T-helper 17 cell (primary cell): Measurements from ENCODE around the gene RGS3. TPM values are rescaled to one million over a fixed set of nuclear protein-coding genes. Genes with fewer than 3 reads are reported as not detected.

Experiments used
- ATAC-seq: fragments of 150-1000 bp; cut with Tn5 transposase; 2 replicates; pipeline ENCODE4 v1.10.0; 2021; ENCODE audit warnings: mild to moderate bottlenecking, moderate library complexity
- DNase-seq, 3 donors: peaks; one replicate each; pipeline versions ENCODE4 v3.0.0 to v3.0.0-alpha.2; 2020 to 2021
- H3K9me3 ChIP-seq: one replicate; pipeline ENCODE4 v1.7.0; 2013; ENCODE audit warnings: low read length, mild to moderate bottlenecking; ENCODE audit not compliant: control insufficient read depth, poor library complexity, severe bottlenecking
- H3K27ac Mint-ChIP-seq: one replicate; pipeline ENCODE4 v1.8.0; 2022; ENCODE audit warnings: mild to moderate bottlenecking, moderate library complexity, mixed read lengths
- H3K27me3 Mint-ChIP-seq: one replicate; pipeline ENCODE4 v1.8.0; 2022; ENCODE audit warnings: mixed read lengths
- H3K36me3 Mint-ChIP-seq: one replicate; pipeline ENCODE4 v1.8.0; 2022; ENCODE audit warnings: low read depth, mixed read lengths
- H3K4me1 Mint-ChIP-seq: one replicate; pipeline ENCODE4 v1.8.0; 2022; ENCODE audit warnings: mild to moderate bottlenecking, mixed read lengths
- H3K4me3 Mint-ChIP-seq: one replicate; pipeline ENCODE4 v1.8.0; 2022; ENCODE audit warnings: mild to moderate bottlenecking, moderate library complexity, mixed read lengths
- total RNA-seq, 4 donors: library from RNA in 2 of 4; stranded (reverse) in 2 of 4; gene quantifications; one replicate each; pipeline ENCODE4 v1.2.3 and lab custom pipeline; 2022 to 2026

The RGS3 gene
- total RNA-seq, 2 donors from 2014 or later: 17.4 to 22.0 TPM

GRCh38 chr9:113584428-113585084 is 121.0 kb downstream of the RGS3 start:
- ATAC-seq (no peak), DNase-seq (no peak)
- no peaks in the 10 kb centered on the region for H3K27me3 Mint-ChIP-seq
- H3K27ac Mint-ChIP-seq: peak overlapping the region; percentile 84
- no peaks in the 10 kb centered on the region for H3K36me3 Mint-ChIP-seq
- peaks cover 63% of the 10 kb centered on the region for H3K4me1 Mint-ChIP-seq
- H3K9me3 ChIP-seq: no peaks in the 10 kb centered on the region
- H3K4me3 Mint-ChIP-seq: no peak overlapping the region

- Mint-ChIP-seq H3K36me3 (no peaks in the 10 kb centered on the region), H3K4me1 (peaks cover 58% of the 10 kb centered on the region), H3K27ac (peak overlapping the region; percentile 84), H3K4me3 (peak overlapping the region; percentile 19), H3K27me3 (no peaks in the 10 kb centered on the region)
- no peaks in the 10 kb centered on the region for H3K9me3 ChIP-seq
- no peak for DNase-seq
- ATAC-seq: no peak
Measured at GRCh38 chr9:113585085-113585442, 121.5 kb downstream of the RGS3 start.

GRCh38 chr9:113585555-113585954 is 122.0 kb downstream of the RGS3 start:
- Mint-ChIP-seq H3K27me3 (no peaks in the 10 kb centered on the region), H3K27ac (peak overlapping the region; percentile 84), H3K4me1 (peaks cover 57% of the 10 kb centered on the region), H3K36me3 (no peaks in the 10 kb centered on the region), H3K4me3 (peak overlapping the region; percentile 19)
- ATAC-seq (no peak), DNase-seq (no peak)
- H3K9me3 ChIP-seq: no peaks in the 10 kb centered on the region

- no peak for DNase-seq
Measured at GRCh38 chr9:113587471-113588031, 124.0 kb downstream of the RGS3 start.

GRCh38 chr9:113588242-113588810 is 124.8 kb downstream of the RGS3 start:
- Mint-ChIP-seq H3K27ac (peak overlapping the region; percentile 51), H3K36me3 (no peaks in the 10 kb centered on the region), H3K4me1 (peaks cover 44% of the 10 kb centered on the region), H3K4me3 (no peak overlapping the region), H3K27me3 (no peaks in the 10 kb centered on the region)
- no peaks in the 10 kb centered on the region for H3K9me3 ChIP-seq
- DNase-seq (no peak), ATAC-seq (no peak)

More at GRCh38 chr9:113587471-113588031, 124.0 kb downstream of the RGS3 start:
- Mint-ChIP-seq H3K4me1 (peaks cover 48% of the 10 kb centered on the region), H3K27me3 (no peaks in the 10 kb centered on the region), H3K36me3 (no peaks in the 10 kb centered on the region), H3K27ac (no peak overlapping the region), H3K4me3 (no peak overlapping the region)
- H3K9me3 ChIP-seq: no peaks in the 10 kb centered on the region
- ATAC-seq: no peak

- DNase-seq: no peak
- ATAC-seq: no peak
- no peaks in the 10 kb centered on the region for H3K36me3 Mint-ChIP-seq
- no peaks in the 10 kb centered on the region for H3K9me3 ChIP-seq
- H3K4me3 Mint-ChIP-seq: no peak overlapping the region
- no peaks in the 10 kb centered on the region for H3K27me3 Mint-ChIP-seq
- peaks cover 39% of the 10 kb centered on the region for H3K4me1 Mint-ChIP-seq
- peak overlapping the region; percentile 74 for H3K27ac Mint-ChIP-seq
Measured at GRCh38 chr9:113588936-113589335, 125.4 kb downstream of the RGS3 start.

- Mint-ChIP-seq H3K4me1 (peaks cover 39% of the 10 kb centered on the region), H3K36me3 (no peaks in the 10 kb centered on the region), H3K4me3 (no peak overlapping the region), H3K27me3 (no peaks in the 10 kb centered on the region), H3K27ac (peak overlapping the region; percentile 74)
- no peaks in the 10 kb centered on the region for H3K9me3 ChIP-seq
- ATAC-seq (peak; percentile 26), DNase-seq (no peak)
Measured at GRCh38 chr9:113589407-113589806, 125.9 kb downstream of the RGS3 start.

GRCh38 chr9:113589890-113590289 is 126.4 kb downstream of the RGS3 start:
- no peak for DNase-seq
- Mint-ChIP-seq H3K27ac (peak overlapping the region; percentile 74), H3K27me3 (no peaks in the 10 kb centered on the region), H3K36me3 (no peaks in the 10 kb centered on the region), H3K4me1 (peaks cover 36% of the 10 kb centered on the region), H3K4me3 (peak overlapping the region; percentile 31)
- peak; percentile 33 for ATAC-seq
- no peaks in the 10 kb centered on the region for H3K9me3 ChIP-seq

GRCh38 chr9:113590389-113590788 is 126.9 kb downstream of the RGS3 start:
- ATAC-seq (no peak), DNase-seq (no peak)
- Mint-ChIP-seq H3K4me1 (peaks cover 33% of the 10 kb centered on the region), H3K36me3 (no peaks in the 10 kb centered on the region), H3K27me3 (no peaks in the 10 kb centered on the region), H3K4me3 (no peak overlapping the region), H3K27ac (peak overlapping the region; percentile 66)
- H3K9me3 ChIP-seq: no peaks in the 10 kb centered on the region

GRCh38 chr9:113590991-113591898 is 127.7 kb downstream of the RGS3 start:
- peak; percentile 68 for ATAC-seq
- no peak overlapping the region for H3K4me3 Mint-ChIP-seq
- H3K36me3 Mint-ChIP-seq: peaks cover 2% of the 10 kb centered on the region
- DNase-seq: peak in 2 of 3 donors; percentile 26 to 40
- H3K27me3 Mint-ChIP-seq: no peaks in the 10 kb centered on the region
- no peaks in the 10 kb centered on the region for H3K9me3 ChIP-seq
- peak overlapping the region; percentile 66 for H3K27ac Mint-ChIP-seq
- peaks cover 25% of the 10 kb centered on the region for H3K4me1 Mint-ChIP-seq

- H3K36me3 Mint-ChIP-seq: peaks cover 5% of the 10 kb centered on the region
- no peaks in the 10 kb centered on the region for H3K9me3 ChIP-seq
- H3K27ac Mint-ChIP-seq: peak overlapping the region; percentile 85
- no peak overlapping the region for H3K4me3 Mint-ChIP-seq
- DNase-seq (no peak), ATAC-seq (no peak)
- H3K27me3 Mint-ChIP-seq: no peaks in the 10 kb centered on the region
- H3K4me1 Mint-ChIP-seq: peaks cover 21% of the 10 kb centered on the region
Measured at GRCh38 chr9:113591899-113592625, 128.5 kb downstream of the RGS3 start.

- ATAC-seq (no peak), DNase-seq (no peak)
- Mint-ChIP-seq H3K36me3 (peaks cover 5% of the 10 kb centered on the region), H3K4me3 (no peak overlapping the region), H3K4me1 (peaks cover 20% of the 10 kb centered on the region), H3K27me3 (no peaks in the 10 kb centered on the region), H3K27ac (peak overlapping the region; percentile 85)
- no peaks in the 10 kb centered on the region for H3K9me3 ChIP-seq
Measured at GRCh38 chr9:113592876-113593575, 129.5 kb downstream of the RGS3 start.
